Retina (tissue), 1 donor: ENCODE data around the gene ZYG11B.
"Not testable (repeated sequence)": the region's sequence is repeated elsewhere in the genome, so short reads cannot be mapped to it uniquely, and the experiment has no call there.

Source experiments
- DNase-seq: peaks from one replicate; pipeline ENCODE4 v3.0.0-alpha.2; 2016

Gene ZYG11B

DNA sequence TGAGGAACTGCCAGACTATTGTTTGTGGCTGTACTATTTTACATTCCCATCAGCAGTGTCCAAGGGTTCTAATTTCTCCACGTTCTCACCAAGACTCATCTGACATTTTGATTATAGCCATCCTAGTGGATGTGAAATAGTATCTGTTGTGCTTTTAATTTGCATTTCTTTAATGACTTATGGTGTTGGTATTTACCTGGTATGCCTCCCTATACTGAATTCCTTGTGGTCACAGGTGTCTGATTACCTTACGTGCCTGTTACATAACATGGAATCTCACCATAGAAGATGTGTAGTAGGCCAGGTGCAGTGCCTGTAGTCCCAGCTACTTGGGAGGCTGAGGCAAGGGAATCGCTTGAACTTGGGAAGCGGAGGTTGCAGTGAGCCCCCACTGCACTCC lies 129.8 kb downstream of the ZYG11B start:
- no peak for DNase-seq

DNA sequence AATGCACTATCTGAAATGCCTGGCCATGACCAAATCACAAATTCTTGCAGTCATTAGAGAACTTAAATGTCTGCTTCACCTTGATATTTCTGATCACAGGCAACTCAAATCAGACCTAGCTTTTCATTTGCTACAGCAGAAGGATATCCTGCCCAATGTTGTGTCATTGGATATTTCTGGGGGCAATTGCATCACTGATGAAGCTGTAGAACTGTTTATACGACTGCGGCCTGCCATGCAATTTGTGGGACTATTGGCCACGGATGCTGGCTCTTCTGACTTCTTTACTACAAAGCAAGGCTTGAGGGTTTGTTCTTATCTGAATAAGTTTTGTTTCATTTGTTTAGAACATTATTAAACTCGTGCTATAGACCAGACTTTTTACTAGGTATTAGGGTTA lies 131.2 kb downstream of the ZYG11B start:
- no peak for DNase-seq

DNA sequence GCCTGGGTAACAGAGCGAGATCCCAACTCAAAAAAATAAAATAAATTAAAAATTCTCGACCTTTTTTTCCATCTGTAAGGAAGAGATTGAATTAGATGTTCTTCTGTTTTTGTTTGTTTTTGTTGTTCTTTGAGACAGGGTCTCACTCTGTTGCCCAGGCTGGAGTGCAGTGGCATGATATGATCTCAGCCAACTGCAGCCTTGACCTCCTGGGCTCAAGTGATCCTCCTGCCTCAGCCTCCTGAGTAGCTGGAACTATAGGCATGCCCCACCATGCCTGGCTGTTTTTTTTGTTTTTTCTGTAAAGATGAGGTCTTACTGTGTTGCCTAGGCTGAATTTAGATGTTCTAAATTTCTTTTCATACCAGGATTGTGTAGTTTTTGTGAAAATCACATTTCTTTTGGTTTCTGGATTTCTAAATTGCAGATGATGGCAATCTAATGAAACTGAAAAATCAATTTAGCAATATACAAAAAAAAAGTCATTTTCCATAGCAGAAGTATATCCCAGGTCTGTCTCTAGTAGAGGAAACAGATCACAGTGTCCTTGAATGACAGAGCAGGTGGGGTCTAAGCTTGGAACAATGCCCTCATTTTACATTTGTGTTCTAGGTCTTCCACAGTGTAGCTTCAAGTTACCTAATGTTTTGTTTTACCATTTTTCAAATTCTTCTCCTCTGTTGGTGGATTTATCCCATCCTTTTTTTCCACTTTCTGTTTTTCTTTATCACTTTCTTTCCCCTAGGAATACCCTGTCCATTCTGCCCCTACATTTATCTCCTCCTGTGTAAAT lies 136.6 kb downstream of the ZYG11B start:
- DNase-seq, result no peak

- no peak for DNase-seq
These were observed 141.0 kb downstream of the ZYG11B start for GRCh38 chr1:52867087-52867863.

DNA sequence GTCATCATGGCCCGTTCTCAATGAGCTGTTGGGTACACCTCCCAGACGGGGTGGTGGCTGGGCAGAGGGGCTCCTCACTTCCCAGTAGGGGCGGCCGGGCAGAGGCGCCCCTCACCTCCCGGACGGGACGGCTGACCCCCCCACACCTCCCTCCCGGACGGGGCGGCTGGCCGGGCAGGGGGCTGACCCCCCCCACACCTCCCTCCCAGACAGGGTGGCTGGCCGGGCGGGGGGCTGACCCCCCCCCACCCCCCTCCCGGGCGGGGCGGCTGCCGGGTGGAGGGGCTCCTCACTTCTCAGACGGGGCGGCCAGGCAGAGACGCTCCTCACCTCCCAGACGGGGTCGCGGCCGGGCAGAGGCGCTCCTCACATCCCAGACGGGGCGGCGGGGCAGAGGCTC lies 143.5 kb downstream of the ZYG11B start:
- DNase-seq, result not testable (repeated sequence)

GRCh38 chr1:52876843-52877242 lies 150.6 kb downstream of the ZYG11B start:
- no peak for DNase-seq
